Stimulated activated CD8-positive, alpha-beta memory T cell treated with anti-CD3 and anti-CD28 coated beads, Interleukin-12 subunit alpha, Interleukin-12 subunit beta, amount 100 ng/mL, for 24 hours (primary cell): ENCODE results near the gene LRFN2.

Experiments
- DNase-seq: peaks from one replicate; pipeline ENCODE4 v3.0.0-alpha.2; 2020; ENCODE audit errors: extremely low read depth

LRFN2 gene

DNA sequence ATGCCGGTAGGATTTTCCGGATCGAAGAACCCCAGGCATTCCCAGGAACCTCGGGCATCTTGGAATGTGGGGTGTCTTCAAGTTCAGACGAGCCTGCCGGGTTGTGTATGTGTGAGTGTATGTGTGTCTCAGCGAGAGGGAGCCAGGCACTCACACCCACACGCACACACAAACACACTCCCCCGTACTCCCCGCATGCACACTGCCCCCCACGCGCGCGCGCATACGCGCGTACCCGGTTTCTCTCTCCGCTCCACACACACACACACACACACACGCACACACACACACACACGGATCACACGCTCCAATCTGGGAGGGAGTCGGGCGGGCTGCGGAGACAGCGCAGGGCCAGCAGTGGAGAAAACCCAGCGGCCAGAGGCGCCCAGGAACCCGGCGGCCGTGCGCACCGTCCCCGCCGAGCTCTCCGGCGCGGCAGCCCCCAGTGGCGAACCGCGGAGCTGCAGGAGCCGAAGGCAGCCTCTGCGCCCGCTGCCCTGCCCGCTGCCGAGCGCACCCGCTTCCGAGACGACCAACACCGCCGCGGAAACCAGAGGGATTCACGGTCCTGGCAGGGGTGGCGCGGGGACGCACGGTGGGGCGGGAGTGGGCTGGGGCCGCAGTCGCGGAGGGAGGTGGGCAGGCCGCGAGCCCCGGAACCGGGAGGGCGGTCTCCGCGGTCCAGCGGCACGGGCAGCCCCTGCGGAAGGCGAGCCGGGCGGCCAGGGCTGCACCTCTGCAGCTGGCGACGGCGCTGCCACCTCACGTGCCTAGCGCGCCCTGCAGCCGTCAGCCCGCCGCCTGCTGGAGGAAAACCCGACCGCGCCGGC is at the start of gene LRFN2:
Gene LRFN2 (minus strand): TSS at position 125 of the 830 bp plus-strand sequence.
- peak; percentile 16 for DNase-seq

DNA sequence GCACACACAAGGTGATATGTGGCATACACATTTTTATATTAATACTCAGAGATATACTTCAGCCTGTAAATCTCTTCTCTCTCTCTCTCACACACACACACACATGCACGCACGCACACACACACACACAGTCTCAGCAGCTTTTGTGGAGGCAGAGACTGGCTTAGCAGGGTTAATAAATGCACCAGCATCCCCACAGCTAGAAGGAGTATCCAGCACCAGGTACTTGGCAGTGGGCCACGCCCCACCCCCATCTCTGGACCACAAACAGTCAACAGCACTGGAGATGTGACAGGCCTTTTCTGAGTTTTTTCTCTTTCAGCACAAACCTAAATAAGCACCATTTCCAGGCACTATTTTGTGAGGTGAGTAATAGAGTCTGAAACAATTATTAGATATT is 47.3 kb upstream of the LRFN2 start:
- no peak for DNase-seq

DNA sequence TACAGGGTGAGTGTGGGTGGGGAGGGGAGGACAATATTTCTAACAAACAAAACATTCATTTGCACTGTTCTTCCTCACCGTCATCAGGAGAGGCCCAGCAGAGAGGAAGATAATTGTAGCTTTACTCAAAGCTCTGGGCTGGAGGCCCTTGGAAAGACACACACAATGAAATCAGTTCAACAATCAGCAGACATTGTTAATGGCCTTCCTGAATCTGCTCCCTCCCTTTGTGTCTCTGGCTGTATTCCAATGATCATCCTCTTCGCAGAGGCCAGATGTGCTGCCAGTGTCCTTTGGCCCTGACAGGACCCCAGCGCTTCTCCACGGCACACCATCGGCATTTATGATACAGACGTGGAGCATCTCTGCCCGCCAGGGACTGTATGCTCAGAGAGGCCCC is 44.6 kb upstream of the LRFN2 start:
- DNase-seq, result no peak

DNA sequence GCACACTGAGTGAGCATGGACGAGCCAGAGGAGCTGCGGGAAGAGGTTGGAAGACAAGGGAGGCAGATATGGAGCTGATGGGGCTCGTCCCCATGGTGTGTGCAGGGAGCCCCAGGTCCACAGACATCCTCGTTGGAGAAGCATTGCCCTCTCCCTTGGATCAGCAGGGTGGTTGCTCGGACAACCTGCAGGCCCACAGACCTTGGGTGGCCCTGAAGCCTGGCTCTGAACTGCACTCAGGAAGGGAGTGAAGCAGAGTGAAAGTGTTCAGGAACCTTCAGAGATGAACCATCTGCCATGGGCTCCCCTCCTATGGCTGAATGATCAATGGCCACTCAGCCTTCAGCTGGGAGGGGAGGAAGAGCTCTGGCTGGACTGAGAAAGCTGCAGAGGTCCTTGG is 43.3 kb upstream of the LRFN2 start:
- DNase-seq, result no peak

DNA sequence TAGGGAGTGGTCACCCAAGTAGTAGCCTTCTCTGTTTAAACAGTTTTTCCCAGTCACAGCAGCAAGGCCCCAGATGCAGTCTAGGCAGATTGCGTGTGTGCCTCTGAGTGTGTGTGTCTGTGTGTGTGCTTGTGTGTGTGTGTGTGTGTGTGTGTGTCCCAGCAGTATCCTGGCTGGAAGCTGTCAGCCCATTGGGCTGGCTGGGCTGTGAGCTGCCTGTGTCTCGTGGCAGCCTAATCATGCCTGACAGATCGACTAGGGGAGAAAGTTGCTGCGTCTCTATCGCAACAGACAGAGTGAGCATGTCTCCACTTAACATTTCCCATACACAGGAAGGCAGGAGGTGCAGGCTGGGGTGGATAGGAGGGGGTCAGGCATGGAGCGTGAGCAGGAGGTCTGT is 42.9 kb upstream of the LRFN2 start:
- DNase-seq, result no peak

DNA sequence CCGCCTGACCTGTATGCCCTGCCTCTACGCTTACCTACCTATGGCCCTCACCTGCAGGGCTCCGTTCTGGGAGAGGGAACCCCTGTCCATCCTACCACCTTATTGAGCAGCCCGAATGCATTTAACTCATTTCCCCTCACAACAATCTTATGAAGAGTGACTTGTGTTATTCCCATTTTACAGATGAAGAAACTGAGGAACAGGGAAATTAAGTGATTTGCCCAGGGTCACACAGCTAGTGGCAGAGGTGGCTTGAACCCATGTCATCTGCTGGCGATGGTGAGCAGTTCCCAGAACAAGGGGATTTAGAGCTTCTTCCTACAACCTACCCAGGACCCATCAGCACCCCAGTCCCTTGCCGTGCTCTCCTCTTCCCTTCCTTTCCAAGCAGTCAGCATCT is 42.3 kb upstream of the LRFN2 start:
- DNase-seq, result no peak

DNA sequence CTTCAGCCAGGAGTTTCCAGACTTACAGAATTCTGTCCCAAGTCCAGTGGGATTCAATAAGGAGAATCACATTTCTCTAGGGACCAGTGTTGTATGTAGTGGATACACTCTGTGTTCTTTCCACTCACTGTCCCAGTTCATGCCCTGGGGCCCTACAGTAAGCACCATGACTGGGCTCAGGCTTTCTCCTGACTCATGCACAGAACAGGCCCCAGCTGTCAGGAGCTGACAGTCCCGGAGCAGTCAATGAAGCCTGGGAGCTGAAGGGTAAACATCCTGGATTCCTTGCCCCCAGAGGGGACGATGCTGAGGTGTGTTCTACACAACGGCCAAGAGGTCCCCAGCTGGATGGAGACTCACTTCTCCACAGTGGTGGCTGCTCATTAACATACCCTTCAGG is 40.2 kb upstream of the LRFN2 start:
- DNase-seq, result no peak

DNA sequence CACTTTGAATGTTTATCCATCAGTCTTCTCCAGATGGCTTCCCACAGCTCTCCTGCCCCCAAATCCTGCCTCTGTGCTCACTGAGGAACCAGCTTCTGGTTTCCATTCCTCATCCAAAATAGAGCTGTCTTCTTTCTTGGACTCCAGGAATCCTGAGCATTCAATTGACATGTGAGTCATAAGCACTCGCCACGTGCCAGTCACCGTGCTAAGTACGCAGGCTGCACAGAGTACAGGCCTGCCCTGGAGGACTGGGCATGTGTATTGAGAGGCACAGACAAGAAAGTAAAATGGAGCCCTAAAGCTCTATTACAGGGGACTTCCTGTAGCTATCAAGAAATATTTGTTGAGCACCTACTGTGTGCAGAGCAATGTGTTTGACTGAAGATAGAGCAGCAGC is 39.7 kb upstream of the LRFN2 start:
- no peak for DNase-seq

DNA sequence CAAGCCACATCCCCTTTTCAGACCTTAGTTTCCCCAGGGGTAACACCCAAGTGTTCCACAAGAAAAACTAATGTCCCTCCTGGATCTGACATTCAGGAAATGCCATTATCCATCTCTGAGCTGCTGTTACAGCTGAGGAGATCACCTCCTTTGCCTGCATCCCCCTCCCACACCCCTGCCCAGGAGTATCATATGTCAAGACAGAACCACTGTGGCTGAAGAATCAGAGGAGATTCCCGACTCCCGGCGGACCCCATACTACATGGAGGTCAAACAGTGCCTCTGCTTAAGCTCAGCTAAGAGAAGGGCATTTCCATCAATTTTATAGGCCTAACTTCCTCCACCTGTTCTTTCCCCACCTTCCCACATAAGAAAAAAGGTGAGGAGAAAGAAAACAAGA is 36.8 kb upstream of the LRFN2 start:
- DNase-seq, result no peak

DNA sequence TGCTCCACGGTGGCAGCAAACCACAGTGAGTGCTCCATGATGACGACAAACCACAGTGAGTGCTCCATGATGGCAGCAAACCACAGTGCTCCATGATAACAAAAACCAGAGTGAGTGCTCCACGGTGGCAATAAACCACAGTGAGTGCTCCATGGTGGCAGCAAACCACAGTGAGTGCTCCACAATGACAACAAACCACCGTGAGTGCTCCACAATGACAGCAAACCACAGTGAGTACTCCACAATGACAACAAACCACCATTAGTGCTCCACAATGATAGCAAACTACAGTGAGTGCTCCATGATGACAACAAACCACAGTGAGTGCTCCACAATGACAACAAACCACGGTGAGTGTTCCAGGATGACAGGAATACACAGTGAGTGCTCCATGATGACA is 36.0 kb upstream of the LRFN2 start:
- DNase-seq, result no peak

DNA sequence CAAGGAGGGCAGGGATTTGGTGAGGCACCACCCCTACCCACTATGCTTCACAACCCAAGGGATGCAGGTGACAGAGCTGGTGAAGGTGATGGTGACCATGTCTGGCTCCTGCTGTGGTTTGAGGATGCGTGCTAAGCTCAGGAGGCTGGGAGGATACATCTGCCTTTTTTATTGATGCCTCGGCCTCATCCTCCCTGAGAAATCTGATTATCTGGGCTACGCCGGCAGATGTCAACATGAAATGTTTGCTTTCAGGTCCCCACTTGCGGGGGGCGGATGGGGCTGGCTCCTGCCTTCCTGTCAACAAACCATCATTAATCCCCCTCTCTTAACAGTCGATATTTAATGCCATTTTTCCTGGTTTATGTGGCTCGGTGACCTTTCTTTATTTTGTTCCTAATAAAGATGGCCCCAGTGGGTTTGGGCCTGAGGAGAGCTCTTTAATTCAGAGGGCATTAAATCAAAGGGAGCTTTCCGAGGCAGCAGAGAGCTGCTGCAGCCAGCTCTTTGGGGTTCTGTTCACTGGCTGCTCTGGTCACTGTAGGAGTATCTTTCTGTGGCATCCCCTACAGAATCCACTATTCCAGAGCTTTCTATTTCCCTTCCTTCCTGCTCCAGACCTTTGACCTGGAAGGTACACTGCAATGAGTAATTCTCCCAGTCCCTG is 33.5 kb upstream of the LRFN2 start:
- DNase-seq, result no peak

DNA sequence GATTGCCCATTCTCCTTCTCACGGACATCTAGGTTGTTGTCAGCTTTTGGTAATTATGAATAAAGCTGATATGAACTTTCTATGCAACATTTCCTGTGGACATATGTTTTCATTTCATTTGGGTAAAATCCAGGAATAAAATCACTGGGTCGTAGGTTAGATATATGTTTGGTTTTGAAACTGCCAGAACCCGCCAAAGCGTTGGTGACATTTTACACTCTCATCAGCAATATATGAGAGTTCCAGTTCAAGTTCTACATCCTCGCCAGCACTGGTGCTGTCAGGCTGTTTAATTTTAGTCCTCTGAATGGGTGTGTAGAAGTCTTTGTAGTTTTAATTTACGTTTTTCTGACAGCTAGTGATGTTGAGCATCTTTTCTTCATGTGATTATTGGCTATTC is 27.5 kb upstream of the LRFN2 start:
- no peak for DNase-seq

DNA sequence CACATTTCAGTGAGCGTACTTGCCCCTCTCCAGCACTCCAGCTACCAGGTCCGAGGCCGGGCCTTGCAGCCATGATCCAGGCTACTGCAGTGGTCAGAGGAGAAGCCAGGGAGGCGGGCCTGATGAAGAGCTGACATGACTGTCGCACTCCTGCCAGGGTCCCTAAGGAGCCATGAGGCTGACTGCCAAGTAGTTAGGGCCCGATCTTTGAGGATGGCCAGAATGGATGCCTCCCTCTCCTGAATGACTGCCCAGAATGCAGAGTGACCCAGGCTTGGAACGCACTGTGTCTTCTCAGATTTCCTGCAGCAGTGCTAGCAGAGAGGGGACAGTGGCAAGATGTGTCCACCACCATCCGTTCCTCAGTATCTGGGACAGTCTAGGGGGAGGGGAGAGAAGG is 24.7 kb upstream of the LRFN2 start:
- no peak for DNase-seq

DNA sequence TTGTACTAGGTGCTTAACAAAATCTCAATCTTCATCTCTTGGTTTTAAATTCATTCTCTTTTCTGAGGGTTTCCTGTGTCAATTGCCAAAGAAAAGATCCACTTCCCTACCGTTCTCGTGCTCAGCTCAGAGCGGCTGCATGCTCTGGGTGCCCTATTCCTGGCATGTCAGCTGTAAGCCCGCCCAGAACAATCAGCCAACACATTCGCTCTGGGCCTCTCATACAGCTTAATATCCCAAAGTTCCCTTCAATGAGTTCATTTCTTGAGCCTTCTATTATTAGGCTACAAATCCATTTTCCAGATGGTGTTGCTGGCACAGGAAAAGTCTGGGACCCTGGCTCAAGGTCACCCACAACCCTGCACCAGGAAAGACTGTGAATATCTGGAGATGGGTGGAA is 24.3 kb upstream of the LRFN2 start:
- no peak for DNase-seq

DNA sequence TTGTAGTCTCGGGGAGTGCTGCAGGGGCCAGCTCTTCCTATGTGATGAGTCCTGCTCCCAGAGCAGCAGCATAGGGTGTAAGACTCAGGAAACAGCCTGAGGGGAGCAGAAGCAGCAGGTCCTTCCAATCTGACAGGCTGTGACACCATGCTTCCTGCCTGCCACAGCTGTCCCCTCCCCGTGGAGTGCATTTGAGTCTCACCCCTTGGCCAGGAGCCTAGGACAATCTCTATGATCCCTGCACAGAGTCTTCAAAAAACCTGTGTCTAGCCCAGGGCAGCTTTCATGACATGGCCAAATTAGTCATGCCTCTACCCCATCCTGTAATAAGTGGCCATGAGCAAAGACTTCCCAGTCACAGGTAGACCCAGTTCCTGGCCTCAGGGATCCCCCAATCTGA is 23.1 kb upstream of the LRFN2 start:
- no peak for DNase-seq

DNA sequence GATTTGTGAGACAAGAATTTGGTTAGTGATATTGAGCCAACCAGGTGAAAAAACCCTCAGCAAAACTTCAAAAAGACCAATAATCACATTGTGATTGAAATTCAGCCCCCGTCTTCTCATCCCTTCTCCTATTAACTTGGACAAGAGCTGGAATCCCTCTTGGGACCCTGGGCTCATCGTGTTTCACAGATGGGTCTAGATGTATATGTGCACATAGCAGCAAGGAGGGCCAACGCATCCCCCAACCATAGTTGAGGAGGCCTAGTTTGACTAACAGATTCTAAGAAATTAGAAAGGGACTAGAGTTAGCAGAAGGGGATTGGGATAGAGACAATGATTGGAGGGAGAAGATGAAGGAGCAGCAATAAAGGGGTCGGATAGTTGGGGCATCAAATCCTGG is 19.8 kb upstream of the LRFN2 start:
- no peak for DNase-seq

DNA sequence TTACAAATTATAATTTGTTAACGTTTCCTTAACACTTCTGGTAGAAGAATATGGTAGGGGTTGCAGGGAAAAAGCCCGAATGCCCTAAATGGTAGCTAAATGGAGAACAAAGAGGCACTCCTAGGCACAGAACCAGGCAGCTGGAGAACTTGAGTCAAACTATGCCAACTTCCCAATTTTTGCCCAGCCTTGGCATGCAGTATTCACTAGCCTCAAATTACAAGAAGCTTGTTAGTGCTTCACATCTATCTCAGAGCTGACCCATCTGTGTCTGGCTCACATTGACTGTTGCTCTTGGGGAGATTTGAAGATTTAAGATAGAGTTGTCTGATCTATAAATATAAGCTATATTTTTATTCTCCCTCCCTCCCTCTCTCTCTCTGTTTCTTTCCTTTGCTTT is 19.4 kb upstream of the LRFN2 start:
- no peak for DNase-seq

DNA sequence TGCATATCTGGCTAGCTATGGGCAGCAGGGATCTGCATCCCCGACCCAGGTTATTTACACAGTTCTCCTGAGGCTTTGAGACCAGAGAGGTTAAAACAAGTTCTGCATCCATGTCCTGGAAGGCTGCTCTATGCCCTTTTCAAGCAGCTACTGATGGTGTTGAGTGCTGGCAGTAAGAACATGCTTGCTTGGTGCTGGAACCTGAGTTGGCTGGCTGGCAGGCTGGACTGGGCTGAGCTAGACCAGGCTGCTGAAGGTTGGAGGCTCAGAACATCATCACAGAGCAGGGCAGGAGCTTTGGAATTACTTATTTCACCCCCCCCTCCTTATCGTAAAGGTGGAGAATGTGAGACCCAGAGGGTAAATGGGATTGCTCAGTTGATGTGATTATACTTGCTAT is 16.9 kb upstream of the LRFN2 start:
- no peak for DNase-seq

DNA sequence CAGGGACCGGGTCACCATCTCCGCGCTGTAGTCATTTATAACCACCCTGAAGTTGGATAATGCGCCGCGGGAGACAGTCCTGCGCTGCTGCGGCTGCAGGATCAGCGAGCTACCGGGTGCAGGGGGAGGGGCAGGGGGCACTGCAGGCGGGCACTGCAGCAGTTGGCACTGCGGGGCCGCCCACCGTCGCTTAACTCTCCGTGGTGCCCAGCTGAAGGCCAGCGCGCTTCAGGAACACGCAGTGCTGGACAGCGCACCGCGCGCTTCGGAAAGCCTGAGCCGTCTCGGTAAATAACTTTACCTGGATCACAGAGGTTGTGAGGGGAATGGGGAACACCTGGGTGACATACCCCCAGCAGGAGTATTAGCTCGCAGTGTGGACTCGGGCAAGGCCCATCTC is 12.4 kb upstream of the LRFN2 start:
- no peak for DNase-seq

DNA sequence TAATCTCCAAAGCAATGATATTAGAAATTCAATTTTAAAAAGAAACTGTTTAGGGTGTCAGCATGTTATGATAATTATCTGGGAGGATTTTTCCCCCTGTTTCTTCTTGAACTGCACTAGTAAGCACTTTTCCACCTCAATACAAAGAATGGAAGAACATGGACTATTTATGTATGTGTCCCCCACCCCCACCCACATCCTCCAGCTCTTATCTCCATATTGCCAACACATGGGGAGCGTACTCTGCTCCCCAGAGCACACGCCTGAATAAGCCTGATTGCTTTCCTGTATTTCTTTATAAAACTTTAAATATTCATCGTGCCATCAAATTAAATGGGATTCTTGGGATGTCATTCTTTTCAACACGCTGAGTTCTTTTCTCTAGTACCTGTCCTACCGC is 11.4 kb upstream of the LRFN2 start:
- DNase-seq, result no peak

DNA sequence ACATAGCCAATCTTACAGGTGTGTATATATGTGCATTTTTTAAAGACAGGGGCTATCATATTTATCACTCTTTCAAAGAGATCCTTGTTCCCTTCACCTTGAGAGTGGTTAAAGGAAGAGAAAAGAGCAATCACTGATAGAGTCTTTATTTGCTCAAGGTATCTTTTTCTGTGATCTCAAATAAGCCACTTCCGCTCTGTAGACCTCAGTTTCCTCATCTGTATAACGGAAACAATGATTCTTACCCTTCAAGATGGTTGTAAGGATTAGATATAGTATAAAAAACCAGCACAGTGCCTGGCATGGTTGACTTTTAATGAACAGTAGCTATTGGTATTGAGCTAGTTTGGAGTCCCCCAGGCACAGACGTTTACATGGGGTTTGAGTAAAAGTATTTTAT is 10.1 kb upstream of the LRFN2 start:
- DNase-seq, result no peak

DNA sequence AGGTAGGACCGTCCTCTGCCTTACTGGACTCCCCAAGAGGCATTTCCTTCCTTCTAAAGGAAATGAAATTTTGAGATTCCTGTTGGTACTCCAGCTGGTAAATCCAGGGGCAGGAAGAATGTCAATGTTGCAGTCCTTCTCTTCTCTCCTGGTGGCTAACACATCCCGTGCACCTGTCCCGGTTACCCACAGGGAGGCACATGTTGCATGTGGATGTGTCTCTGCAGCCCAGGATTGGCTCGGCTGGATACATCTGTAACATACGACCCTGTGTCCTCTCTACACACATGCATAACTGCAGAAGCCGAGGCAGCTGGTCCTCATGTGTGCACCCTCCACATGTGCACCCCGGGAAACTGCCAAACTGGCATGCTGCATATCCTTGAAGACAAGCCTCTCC is 1.3 kb upstream of the LRFN2 start:
- no peak for DNase-seq

DNA sequence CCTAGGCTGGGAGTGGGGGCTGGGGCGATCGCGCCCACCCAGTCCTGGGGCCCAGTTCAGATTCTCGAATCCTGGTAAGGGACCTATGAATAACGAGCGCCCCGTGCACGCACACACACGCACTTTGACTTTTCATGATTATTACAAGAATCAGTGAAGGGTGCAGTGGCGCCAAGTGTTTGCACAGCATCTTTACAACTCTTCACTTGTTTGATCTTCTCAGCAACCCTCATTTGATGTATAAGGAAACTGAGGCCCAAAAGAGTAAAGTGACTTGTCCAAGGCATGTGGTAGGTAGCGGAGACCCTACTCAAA is 863 bp upstream of the LRFN2 start:
- no peak for DNase-seq
